Liver (tissue), 9 donors: ENCODE results near the gene ZNF571. TPM values are rescaled to one million over a fixed set of nuclear protein-coding genes. Genes with fewer than 3 reads are reported as not detected.
A peak's percentile ranks its signal among the peaks of the same experiment; 100 is the strongest.

Experiments
- DNase-seq: peaks from one replicate; pipeline ENCODE4 v3.0.0-alpha.2; 2017; ENCODE audit warnings: low spot score
- H3K27ac ChIP-seq, 2 donors: one replicate each; pipeline ENCODE4 v1.7.0; 2013; ENCODE audit warnings: inconsistent platforms in 2 of 2, low read length in 2 of 2, control low read depth in 1 of 2, low read depth in 1 of 2, mild to moderate bottlenecking in 1 of 2
- H3K27me3 ChIP-seq, 4 donors: one replicate each; pipeline versions ENCODE4 v1.6.1 to v1.7.0; 2013; ENCODE audit warnings: low read length in 3 of 4, inconsistent platforms in 1 of 4, mild to moderate bottlenecking in 1 of 4, moderate library complexity in 1 of 4; ENCODE audit not compliant: control insufficient read depth in 4 of 4, insufficient read depth in 4 of 4
- H3K36me3 ChIP-seq, 4 donors: one replicate each; pipeline versions ENCODE4 v1.6.1 to v1.7.0; 2013; ENCODE audit warnings: low read length in 3 of 4, mild to moderate bottlenecking in 3 of 4, low read depth in 1 of 4, moderate library complexity in 1 of 4; ENCODE audit not compliant: control insufficient read depth in 4 of 4, insufficient read depth in 3 of 4
- H3K4me1 ChIP-seq, 4 donors: one replicate each; pipeline versions ENCODE4 v1.6.1 to v1.7.0; 2013; ENCODE audit warnings: low read length in 3 of 4, mild to moderate bottlenecking in 3 of 4, moderate library complexity in 1 of 4; ENCODE audit not compliant: control insufficient read depth in 4 of 4, insufficient read depth in 4 of 4
- H3K4me3 ChIP-seq, 3 donors: one replicate each; pipeline versions ENCODE4 v1.6.1 to v1.7.0; 2013; ENCODE audit warnings: low read length in 3 of 3, control low read depth in 1 of 3, low read depth in 1 of 3, mild to moderate bottlenecking in 1 of 3
- H3K9ac ChIP-seq, 2 donors: one replicate each; pipeline ENCODE4 v1.7.0; 2013; ENCODE audit warnings: low read length in 2 of 2, mild to moderate bottlenecking in 2 of 2, moderate library complexity in 2 of 2, control low read depth in 1 of 2, low read depth in 1 of 2
- H3K9me3 ChIP-seq, 4 donors: one replicate each; pipeline versions ENCODE4 v1.6.1 to v1.7.0; 2013; ENCODE audit warnings: low read length in 3 of 4; ENCODE audit not compliant: control insufficient read depth in 4 of 4
- EGR1 ChIP-seq, 2 donors: IDR thresholded peaks; 2 replicates each; pipeline ENCODE4 v1.6.1; 2016 to 2018; ENCODE audit warnings: antibody characterized with exemption in 2 of 2, low read depth in 2 of 2
- FOXA1 ChIP-seq: IDR thresholded peaks from 2 replicates; pipeline ENCODE4 v1.6.1; 2016; ENCODE audit warnings: antibody characterized with exemption
- FOXA2 ChIP-seq: IDR thresholded peaks from 2 replicates; pipeline ENCODE4 v1.6.1; 2016; ENCODE audit warnings: antibody characterized with exemption
- GABPA ChIP-seq, 2 donors: IDR thresholded peaks in 1 of 2; conservative IDR thresholded peaks in 1 of 2; 2 replicates each; pipeline ENCODE4 v1.6.1; 2016; ENCODE audit warnings: antibody characterized with exemption in 2 of 2, mild to moderate bottlenecking in 1 of 2, moderate library complexity in 1 of 2
- HNF4A ChIP-seq, 2 donors: conservative IDR thresholded peaks; 2 replicates each; pipeline ENCODE4 v1.6.1; 2016; ENCODE audit warnings: antibody characterized with exemption in 2 of 2, mild to moderate bottlenecking in 2 of 2
- JUND ChIP-seq, 2 donors: IDR thresholded peaks; 2 replicates each; pipeline ENCODE4 v1.6.1; 2016; ENCODE audit warnings: antibody characterized with exemption in 2 of 2
- NR2F2 ChIP-seq: IDR thresholded peaks from 2 replicates; pipeline ENCODE4 v1.6.1; 2016; ENCODE audit warnings: antibody characterized with exemption
- RAD21 ChIP-seq, 2 donors: IDR thresholded peaks; 2 replicates each; pipeline ENCODE4 v1.6.1; 2016; ENCODE audit warnings: antibody characterized with exemption in 2 of 2, mild to moderate bottlenecking in 2 of 2
- REST ChIP-seq: IDR thresholded peaks from 2 replicates; pipeline ENCODE4 v1.6.1; 2016; ENCODE audit warnings: antibody characterized with exemption, mild to moderate bottlenecking
- SP1 ChIP-seq: IDR thresholded peaks from 2 replicates; pipeline ENCODE4 v1.6.1; 2018; ENCODE audit warnings: antibody characterized with exemption, mild to moderate bottlenecking
- WGBS: extraction: QIAGEN DNeasy Blood & Tissue Kit; methylation state at CpG from one replicate; pipeline ENCODE4 v1.1.7; 2013; 5-methylcytosine and 5-hydroxymethylcytosine counted together
- polyA plus RNA-seq, 2 donors: library from polyadenylated mRNA; stranded (reverse) in 1 of 2; unstranded in 1 of 2; fragments of 200-250 nt in 1 of 2; fragments of >200 nt in 1 of 2; fragmentation: Nextera tagmentation in 1 of 2; extraction: Ambion mirVana in 1 of 2; gene quantifications; one replicate each; pipeline versions ENCODE4 v1.2.1 to v1.2.3, GENCODE V29; 2013 to 2015
- total RNA-seq, 2 donors: library from RNA; depleted of rRNA; stranded (reverse); fragments of >200 nt; gene quantifications; one replicate each; pipeline ENCODE4 v1.2.3, GENCODE V29; 2014
- TF ChIP-seq, protein P1 (sequence below): IDR thresholded peaks from 2 replicates; pipeline ENCODE4 v1.6.1; 2016; ENCODE audit warnings: antibody characterized with exemption
- TF ChIP-seq, protein P2 (sequence below): fragments of 150-350 bp; IDR thresholded peaks from 2 replicates; pipeline ENCODE4 v1.5.1; 2017; ENCODE audit warnings: improper control_type of control experiment, low read depth, low read length; ENCODE audit not compliant: missing input control
- TF ChIP-seq, protein P3 (sequence below): IDR thresholded peaks from 2 replicates; pipeline ENCODE4 v1.6.1; 2016; ENCODE audit warnings: antibody characterized with exemption
- TF ChIP-seq, protein P4 (sequence below): IDR thresholded peaks from 2 replicates; pipeline ENCODE4 v1.6.1; 2016; ENCODE audit warnings: antibody characterized with exemption
- donor health status: healthy.
- donor health status: healthy.
- donor health status: healthy.
- donor health status: healthy.
- donor health status: healthy.

The ZNF571 gene
- total and polyA plus RNA-seq, 4 donors, result 0.63 to 1.8 (median 1.2) TPM

- WGBS, result 95% methylated on average over 7 of the region's 7 CpGs
- peaks cover 0 to 36% (median 33%) of the 10 kb centered on the region in 4 donors for H3K36me3 ChIP-seq
Measured at GRCh38 chr19:37564624-37565369, 29.8 kb downstream of the ZNF571 start.

More at GRCh38 chr19:37564624-37565369, 29.8 kb downstream of the ZNF571 start:
- Histone ChIP-seq H3K4me3 (peak overlapping the region in 2 of 3 donors; percentile 37 to 55), H3K27me3 (no peaks in the 10 kb centered on the region), H3K4me1 (no peaks in the 10 kb centered on the region), H3K9ac (no peak overlapping the region), H3K27ac (no peak overlapping the region), H3K9me3 (peaks cover 48 to 95% (median 68%) of the 10 kb centered on the region in 4 donors)
- no peak for TF ChIP-seq FOXA1
- TF ChIP-seq, protein P1, sequence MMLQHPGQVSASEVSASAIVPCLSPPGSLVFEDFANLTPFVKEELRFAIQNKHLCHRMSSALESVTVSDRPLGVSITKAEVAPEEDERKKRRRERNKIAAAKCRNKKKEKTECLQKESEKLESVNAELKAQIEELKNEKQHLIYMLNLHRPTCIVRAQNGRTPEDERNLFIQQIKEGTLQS, result no peak
- TF ChIP-seq REST, result no peak
- TF ChIP-seq, protein P2, sequence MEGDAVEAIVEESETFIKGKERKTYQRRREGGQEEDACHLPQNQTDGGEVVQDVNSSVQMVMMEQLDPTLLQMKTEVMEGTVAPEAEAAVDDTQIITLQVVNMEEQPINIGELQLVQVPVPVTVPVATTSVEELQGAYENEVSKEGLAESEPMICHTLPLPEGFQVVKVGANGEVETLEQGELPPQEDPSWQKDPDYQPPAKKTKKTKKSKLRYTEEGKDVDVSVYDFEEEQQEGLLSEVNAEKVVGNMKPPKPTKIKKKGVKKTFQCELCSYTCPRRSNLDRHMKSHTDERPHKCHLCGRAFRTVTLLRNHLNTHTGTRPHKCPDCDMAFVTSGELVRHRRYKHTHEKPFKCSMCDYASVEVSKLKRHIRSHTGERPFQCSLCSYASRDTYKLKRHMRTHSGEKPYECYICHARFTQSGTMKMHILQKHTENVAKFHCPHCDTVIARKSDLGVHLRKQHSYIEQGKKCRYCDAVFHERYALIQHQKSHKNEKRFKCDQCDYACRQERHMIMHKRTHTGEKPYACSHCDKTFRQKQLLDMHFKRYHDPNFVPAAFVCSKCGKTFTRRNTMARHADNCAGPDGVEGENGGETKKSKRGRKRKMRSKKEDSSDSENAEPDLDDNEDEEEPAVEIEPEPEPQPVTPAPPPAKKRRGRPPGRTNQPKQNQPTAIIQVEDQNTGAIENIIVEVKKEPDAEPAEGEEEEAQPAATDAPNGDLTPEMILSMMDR, result no peak
- TF ChIP-seq EGR1 (IDR thresholded peaks at IDR 0.05; ENCODE audit: low read depth in 2 of 2), result no peak
- TF ChIP-seq HNF4A (conservative IDR thresholded peaks at IDR 0.05), result no peak
- no peak for TF ChIP-seq GABPA (IDR thresholded peaks at IDR 0.05 in 1 of 2, conservative IDR thresholded peaks at IDR 0.05 in 1 of 2)
- no peak for TF ChIP-seq FOXA2
- TF ChIP-seq, protein P3, sequence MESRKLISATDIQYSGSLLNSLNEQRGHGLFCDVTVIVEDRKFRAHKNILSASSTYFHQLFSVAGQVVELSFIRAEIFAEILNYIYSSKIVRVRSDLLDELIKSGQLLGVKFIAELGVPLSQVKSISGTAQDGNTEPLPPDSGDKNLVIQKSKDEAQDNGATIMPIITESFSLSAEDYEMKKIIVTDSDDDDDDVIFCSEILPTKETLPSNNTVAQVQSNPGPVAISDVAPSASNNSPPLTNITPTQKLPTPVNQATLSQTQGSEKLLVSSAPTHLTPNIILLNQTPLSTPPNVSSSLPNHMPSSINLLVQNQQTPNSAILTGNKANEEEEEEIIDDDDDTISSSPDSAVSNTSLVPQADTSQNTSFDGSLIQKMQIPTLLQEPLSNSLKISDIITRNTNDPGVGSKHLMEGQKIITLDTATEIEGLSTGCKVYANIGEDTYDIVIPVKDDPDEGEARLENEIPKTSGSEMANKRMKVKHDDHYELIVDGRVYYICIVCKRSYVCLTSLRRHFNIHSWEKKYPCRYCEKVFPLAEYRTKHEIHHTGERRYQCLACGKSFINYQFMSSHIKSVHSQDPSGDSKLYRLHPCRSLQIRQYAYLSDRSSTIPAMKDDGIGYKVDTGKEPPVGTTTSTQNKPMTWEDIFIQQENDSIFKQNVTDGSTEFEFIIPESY, result no peak
- TF ChIP-seq RAD21 (IDR thresholded peaks at IDR 0.05), result no peak
- no peak for TF ChIP-seq JUND (IDR thresholded peaks at IDR 0.05)
- TF ChIP-seq, protein P4, sequence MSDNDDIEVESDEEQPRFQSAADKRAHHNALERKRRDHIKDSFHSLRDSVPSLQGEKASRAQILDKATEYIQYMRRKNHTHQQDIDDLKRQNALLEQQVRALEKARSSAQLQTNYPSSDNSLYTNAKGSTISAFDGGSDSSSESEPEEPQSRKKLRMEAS, result no peak
- no peak for TF ChIP-seq NR2F2
- TF ChIP-seq SP1, result no peak
- no peak for DNase-seq
